Measurements from ENCODE around the gene GIGYF2.

GIGYF2 gene

GRCh38 chr2:232883116-232883721, 186.1 kb downstream of the GIGYF2 start:
- no peak for DNase-seq

GRCh38 chr2:232884001-232884421, 186.9 kb downstream of the GIGYF2 start:
- DNase-seq = no peak

GRCh38 chr2:232884549-232885263, 187.6 kb downstream of the GIGYF2 start:
- no peak for DNase-seq

GRCh38 chr2:232885264-232885961, 188.3 kb downstream of the GIGYF2 start:
- no peak for DNase-seq

GRCh38 chr2:232886176-232886575, 189.0 kb downstream of the GIGYF2 start:
- DNase-seq = no peak

GRCh38 chr2:232886632-232887031, 189.5 kb downstream of the GIGYF2 start:
- no peak for DNase-seq

- DNase-seq = no peak
These were observed 190.2 kb downstream of the GIGYF2 start for GRCh38 chr2:232887171-232887850.

GRCh38 chr2:232888099-232888836, 191.1 kb downstream of the GIGYF2 start:
- no peak for DNase-seq

GRCh38 chr2:232888839-232889529, 191.9 kb downstream of the GIGYF2 start:
- DNase-seq = no peak

- no peak for DNase-seq
These were observed 192.8 kb downstream of the GIGYF2 start for GRCh38 chr2:232889876-232890401.

GRCh38 chr2:232890536-232890895, 193.4 kb downstream of the GIGYF2 start:
- DNase-seq = no peak

- DNase-seq = no peak
These were observed 193.9 kb downstream of the GIGYF2 start for GRCh38 chr2:232890896-232891601.

- no peak for DNase-seq
These were observed 194.5 kb downstream of the GIGYF2 start for GRCh38 chr2:232891621-232892071.

- DNase-seq = no peak
These were observed 195.1 kb downstream of the GIGYF2 start for GRCh38 chr2:232892221-232892620.

- no peak for DNase-seq
These were observed 195.7 kb downstream of the GIGYF2 start for GRCh38 chr2:232892843-232893242.

GRCh38 chr2:232893834-232894233, 196.7 kb downstream of the GIGYF2 start:
- DNase-seq = no peak

- no peak for DNase-seq
These were observed 197.1 kb downstream of the GIGYF2 start for GRCh38 chr2:232894251-232894650.

GRCh38 chr2:232894746-232895145, 197.6 kb downstream of the GIGYF2 start:
- no peak for DNase-seq

- DNase-seq = no peak
These were observed 199.0 kb downstream of the GIGYF2 start for GRCh38 chr2:232896111-232896510.

- no peak for DNase-seq
These were observed 199.8 kb downstream of the GIGYF2 start for GRCh38 chr2:232896720-232897597.

Measured in activated CD4-positive, alpha-beta T cell treated with anti-CD3 and anti-CD28 coated beads, Interleukin-2, amount 50 U/mL, for 16 hours (primary cell).